ENCODE results near the gene ZNF776. TPM values are rescaled to one million over a fixed set of nuclear protein-coding genes. Genes with fewer than 3 reads are reported as not detected.

ZNF776 gene
- total RNA-seq = 14.9 and 17.6 TPM in 2 replicates

DNA sequence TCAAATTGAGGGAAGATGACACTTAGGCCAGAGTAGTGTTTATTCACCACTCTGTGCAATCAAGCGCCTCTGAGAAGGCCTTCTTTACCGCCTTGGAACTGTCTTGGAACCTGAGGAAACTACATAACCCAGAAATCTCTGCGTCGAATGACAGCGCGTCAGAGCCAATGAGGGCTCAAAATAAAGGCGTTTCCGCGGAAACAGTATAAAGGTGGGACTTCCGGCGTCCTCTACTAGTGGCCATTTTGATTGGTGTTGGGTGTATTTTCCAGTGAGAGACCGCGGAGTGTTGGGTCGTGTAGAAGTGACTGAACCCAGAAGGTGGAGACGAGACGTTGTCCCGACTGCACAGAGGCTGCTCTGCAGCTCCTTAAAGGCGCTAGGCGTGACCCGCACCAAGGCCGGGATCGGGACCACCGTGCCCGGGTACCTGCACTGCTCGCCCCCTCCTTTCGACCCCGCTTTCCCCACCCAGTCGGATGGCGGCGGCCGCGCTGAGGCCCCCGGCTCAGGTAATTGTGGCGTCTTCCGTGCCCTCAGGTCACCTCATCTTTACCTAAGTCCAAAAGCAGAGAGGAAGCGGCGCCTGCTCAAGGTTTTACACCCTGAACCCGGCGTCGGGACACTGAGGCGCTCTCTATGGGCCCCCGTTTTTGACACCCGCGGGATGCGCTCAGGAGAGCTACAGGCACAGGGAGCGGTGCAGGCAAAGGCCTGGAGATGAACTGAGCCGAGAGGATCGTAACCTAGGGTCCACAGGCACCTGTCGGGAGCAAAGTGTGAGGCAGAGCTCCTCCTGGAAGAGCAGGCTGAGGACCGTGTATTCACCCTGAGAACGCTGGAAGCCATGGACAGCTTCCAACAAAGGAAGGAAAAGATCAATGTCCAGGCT is at the start of gene ZNF776:
ZNF776 (plus strand) TSS at position 236 of the 892 bp plus-strand sequence; CDS start at position 480, 244 bp downstream.

DNA sequence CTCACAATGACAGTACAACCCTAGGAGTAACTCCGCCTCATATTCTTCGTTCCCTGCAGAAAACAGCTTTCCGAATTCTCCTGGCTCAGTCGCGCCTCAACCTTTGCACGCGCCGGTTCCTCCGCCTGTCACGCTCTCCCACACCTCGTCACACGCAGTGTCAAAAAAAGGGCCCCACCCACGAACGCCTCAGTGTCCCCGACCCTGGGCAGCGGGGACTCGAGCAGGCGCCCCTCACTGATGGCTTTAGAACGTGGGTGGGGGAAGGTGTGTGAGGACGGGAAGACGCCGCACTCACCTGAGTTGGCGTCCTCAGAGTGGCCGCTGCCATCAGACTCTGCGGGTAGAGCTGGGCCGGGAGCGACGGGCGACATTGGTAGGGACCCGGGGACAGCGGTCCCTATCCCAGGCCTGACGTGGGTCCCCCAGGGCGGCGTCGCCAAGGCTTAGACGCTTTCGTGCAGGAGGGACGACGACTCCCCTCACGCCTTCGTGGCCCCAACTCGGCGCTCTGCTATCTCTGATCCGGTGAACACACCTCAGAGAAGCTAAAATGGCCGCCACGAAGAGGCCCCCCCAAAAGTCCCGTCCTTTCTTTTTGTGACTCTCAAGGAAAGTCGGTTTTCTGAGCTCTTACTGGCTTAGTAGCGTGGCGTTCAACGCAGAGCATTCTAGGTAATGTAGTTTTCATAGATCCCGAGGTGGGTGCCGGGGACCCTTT is 37.8 kb upstream of the ZNF776 start, which contains the start of gene ZNF154:
ZNF154 (minus strand) TSS at position 564 of the 721 bp plus-strand sequence; CDS start at position 331, 233 bp downstream.

DNA sequence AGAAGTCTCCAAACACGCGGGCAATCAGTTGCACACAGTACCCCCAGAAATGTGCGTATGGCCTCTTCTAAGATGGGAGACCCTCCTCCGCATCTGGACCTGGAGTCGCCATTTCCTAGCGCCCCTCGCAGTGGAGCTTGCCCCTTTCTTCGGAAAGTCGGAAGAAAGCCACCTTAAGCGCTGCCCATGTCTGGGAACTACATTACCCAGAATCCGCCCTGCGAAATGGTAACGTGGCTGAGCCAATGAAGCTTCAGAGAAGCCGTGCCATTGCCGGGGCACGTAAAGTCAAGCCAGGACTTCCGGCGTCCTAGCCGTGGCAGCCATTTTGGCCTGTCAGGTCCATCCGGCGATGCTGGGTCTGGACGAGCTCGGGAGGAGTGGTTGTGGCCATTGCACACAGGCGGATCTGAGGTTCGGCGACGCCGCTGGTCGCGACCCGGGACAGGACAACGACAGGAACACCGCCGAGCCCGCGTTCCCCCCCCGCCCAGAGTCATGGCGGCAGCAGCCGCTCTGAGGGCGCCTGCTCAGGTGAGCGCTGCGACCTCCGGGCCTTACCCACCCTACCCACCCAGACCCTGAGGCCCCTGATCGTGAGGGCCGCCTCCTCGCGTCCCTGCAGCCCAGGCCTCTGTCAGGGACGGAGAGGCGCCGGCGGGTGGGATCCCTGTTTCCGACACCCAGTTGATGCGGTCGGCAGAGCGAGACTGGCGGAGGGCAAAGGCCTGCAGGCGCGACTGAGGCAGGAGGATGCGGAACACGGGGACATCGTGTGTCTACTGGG is 22.9 kb downstream of the ZNF776 start, which contains the start of gene ZNF586:
ZNF586 (plus strand) TSS at position 332 of the 787 bp plus-strand sequence; CDS start at position 499, 167 bp downstream.

Other genes starting within 250 kb of the ZNF776 start
- 16.7 and 20.9 TPM in 2 replicates for gene ZNF773, start 246.9 kb upstream of the ZNF776 start, total RNA-seq
- gene ZNF549, start 219.5 kb upstream of the ZNF776 start, total RNA-seq = 6.4 and 7.8 TPM in 2 replicates
- gene ZNF550, start 187.0 kb upstream of the ZNF776 start, total RNA-seq = 5.7 and 6.9 TPM in 2 replicates
- 6.4 and 7.7 TPM in 2 replicates for gene ZNF416, start 167.9 kb upstream of the ZNF776 start, total RNA-seq
- 5.0 and 7.5 TPM in 2 replicates for gene ZIK1, start 162.7 kb upstream of the ZNF776 start, total RNA-seq
- gene ZNF530, start 146.9 kb upstream of the ZNF776 start, total RNA-seq = 3.8 and 3.9 TPM in 2 replicates
- 22.0 and 27.9 TPM in 2 replicates for gene ZNF134, start 132.6 kb upstream of the ZNF776 start, total RNA-seq
- gene ZNF211, start 113.6 kb upstream of the ZNF776 start, total RNA-seq = 8.4 and 11.0 TPM in 2 replicates
- not detected in 2 replicates for gene ZSCAN4, start 77.9 kb upstream of the ZNF776 start, total RNA-seq
- 8.0 and 9.6 TPM in 2 replicates for gene ZNF551, start 64.8 kb upstream of the ZNF776 start, total RNA-seq
- 4.2 and 6.6 TPM in 2 replicates for gene ZNF154, start 37.6 kb upstream of the ZNF776 start, total RNA-seq
- gene ZNF671, start 19.2 kb upstream of the ZNF776 start, total RNA-seq = 6.7 and 12.5 TPM in 2 replicates
- gene ZNF586, start 22.9 kb downstream of the ZNF776 start, total RNA-seq = 17.6 and 18.8 TPM in 2 replicates
- 4.9 and 6.0 TPM in 2 replicates for gene ZNF552, start 68.1 kb downstream of the ZNF776 start, total RNA-seq
- 23.0 and 24.4 TPM in 2 replicates for gene ZNF587B, start 83.5 kb downstream of the ZNF776 start, total RNA-seq
- 22.1 and 33.4 TPM in 2 replicates for gene ZNF587, start 103.0 kb downstream of the ZNF776 start, total RNA-seq
- gene ZNF814, start 142.2 kb downstream of the ZNF776 start, total RNA-seq = 8.8 and 9.4 TPM in 2 replicates
- gene ZNF417, start 169.8 kb downstream of the ZNF776 start, total RNA-seq = 16.7 and 22.6 TPM in 2 replicates
- 6.8 and 7.3 TPM in 2 replicates for gene ZNF418, start 188.6 kb downstream of the ZNF776 start, total RNA-seq
- 5.5 and 7.4 TPM in 2 replicates for gene ZNF256, start 200.9 kb downstream of the ZNF776 start, total RNA-seq
- gene C19orf18, start 227.7 kb downstream of the ZNF776 start, total RNA-seq = 0.65 TPM in 1 of 2 replicates, not detected in the other

All from articular chondrocyte of knee joint (primary cell).